Ascending aorta (tissue), 2 donors: ENCODE measurements around the gene SCIN. TPM values are rescaled to one million over a fixed set of nuclear protein-coding genes. Genes with fewer than 3 reads are reported as not detected.
"Not testable (repeated sequence)": the region's sequence is repeated elsewhere in the genome, so short reads cannot be mapped to it uniquely, and the experiment has no call there.

Source experiments
- DNase-seq, 2 donors: peaks; one replicate each; pipeline ENCODE4 v3.0.0-alpha.2; 2019; ENCODE audit warnings: low spot score in 2 of 2
- H3K27ac ChIP-seq, 2 donors: fragments of 200-600 bp; sonication (generic); one replicate each; pipeline ENCODE4 v1.5.1; 2016 to 2017; ENCODE audit warnings: mild to moderate bottlenecking in 1 of 2
- H3K27me3 ChIP-seq: fragments of 200-600 bp; sonication (generic); one replicate; pipeline ENCODE4 v1.5.1; 2017
- H3K36me3 ChIP-seq, 2 donors: fragments of 200-600 bp; sonication (generic); one replicate each; pipeline ENCODE4 v1.5.1; 2016
- H3K4me1 ChIP-seq, 2 donors: fragments of 200-600 bp; sonication (generic); one replicate each; pipeline ENCODE4 v1.5.1; 2016 to 2017; ENCODE audit warnings: mild to moderate bottlenecking in 1 of 2
- H3K4me3 ChIP-seq, 2 donors: fragments of 200-600 bp; sonication (generic); one replicate each; pipeline ENCODE4 v1.5.1; 2016 to 2017; ENCODE audit warnings: mild to moderate bottlenecking in 1 of 2
- H3K9me3 ChIP-seq, 2 donors: fragments of 200-600 bp; sonication (generic); one replicate each; pipeline ENCODE4 v1.5.1; 2016
- CTCF ChIP-seq, 3 experiments: fragments of 200-600 bp in 2 of 3; fragments of 450-650 bp in 1 of 3; sonication (generic) in 2 of 3; IDR thresholded peaks; one replicate each; pipeline ENCODE4 v1.5.1; 2016 to 2019; ENCODE audit warnings: antibody characterized with exemption in 3 of 3, mild to moderate bottlenecking in 1 of 3, moderate library complexity in 1 of 3
- intact Hi-C: fragments of 100-400 bp; cut with DNase I; formaldehyde crosslinking; loops from one replicate; pipeline ENCODE4 v1.15.1; 2023
- total RNA-seq: library from RNA; depleted of rRNA; stranded (reverse); fragments of >200 nt; gene quantifications from one replicate; pipeline ENCODE4 v1.1.0, GENCODE V29; 2016

SCIN gene
- not detected for total RNA-seq

DNA sequence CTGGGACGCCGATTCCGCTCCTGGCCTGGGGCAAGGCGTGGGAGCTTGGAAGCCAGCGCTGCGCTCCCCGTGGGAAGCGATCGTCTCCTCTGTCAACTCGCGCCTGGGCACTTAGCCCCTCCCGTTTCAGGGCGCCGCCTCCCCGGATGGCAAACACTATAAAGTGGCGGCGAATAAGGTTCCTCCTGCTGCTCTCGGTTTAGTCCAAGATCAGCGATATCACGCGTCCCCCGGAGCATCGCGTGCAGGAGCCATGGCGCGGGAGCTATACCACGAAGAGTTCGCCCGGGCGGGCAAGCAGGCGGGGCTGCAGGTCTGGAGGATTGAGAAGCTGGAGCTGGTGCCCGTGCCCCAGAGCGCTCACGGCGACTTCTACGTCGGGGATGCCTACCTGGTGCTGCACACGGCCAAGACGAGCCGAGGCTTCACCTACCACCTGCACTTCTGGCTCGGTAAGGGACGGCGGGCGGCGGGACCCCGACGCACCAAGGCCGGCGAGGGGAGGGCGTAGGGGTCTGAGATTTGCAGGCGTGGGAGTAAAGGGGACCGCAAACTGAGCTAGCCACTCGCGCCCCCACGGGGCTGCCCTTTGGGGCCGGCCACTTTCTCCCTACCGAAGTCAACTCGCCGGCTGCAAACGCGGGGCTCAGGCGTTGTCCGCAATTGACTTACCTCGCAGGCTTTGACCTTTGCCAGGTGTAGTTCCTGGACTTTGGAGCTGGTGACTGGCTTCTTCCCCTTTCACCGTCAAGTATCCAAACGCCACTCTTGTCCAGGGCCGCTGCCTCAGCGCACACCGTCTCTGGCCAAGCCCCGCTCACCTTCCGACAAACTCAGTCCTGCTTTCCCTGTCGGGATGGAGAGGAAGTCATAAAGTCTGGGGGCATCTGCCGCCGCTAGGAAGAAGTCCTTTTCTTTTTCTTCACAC lies at the start of gene SCIN:
SCIN (plus strand) TSS at position 187 of the 928 bp plus-strand sequence; CDS start at position 254, 67 bp downstream.
- Histone ChIP-seq H3K9me3 (no peaks in the 10 kb centered on the region), H3K4me1 (peaks cover 0 to 8% of the 10 kb centered on the region in 2 donors), H3K36me3 (no peaks in the 10 kb centered on the region), H3K4me3 (peak within 1 kb of the TSS; percentile 40 to 51), H3K27ac (no peak within 1 kb of the TSS), H3K27me3 (no peaks in the 10 kb centered on the region)
- DNase-seq, result no peak
- TF ChIP-seq CTCF (IDR thresholded peaks at IDR 0.05), result no peak
- intact Hi-C loops, result no loop called here

DNA sequence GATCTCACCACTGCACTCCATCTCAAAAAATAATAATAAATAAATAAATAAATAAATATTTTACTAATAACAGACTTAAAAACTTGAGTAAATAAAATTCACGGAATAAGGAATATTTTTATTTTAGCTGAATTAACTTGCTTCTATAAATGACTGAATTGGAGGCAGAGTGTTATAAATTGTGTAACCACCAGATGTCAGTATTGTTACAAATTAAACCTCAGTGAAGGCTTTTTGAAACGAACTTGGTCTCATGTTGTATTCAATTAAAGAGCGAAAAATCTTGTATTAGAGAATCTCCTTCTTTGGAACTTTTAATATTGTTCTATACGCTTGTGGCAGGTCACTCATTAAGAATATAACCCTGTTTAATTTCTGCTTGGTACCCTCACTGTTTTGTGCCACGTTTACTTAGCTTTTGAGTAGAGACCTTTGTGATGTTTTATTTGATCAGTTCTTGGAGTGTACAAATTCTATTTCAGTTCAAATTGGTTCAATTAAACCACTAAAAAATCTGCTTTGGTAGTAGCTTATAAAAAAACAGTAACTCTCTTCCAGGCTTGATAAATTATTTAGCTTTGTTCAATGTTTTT lies 45.6 kb upstream of the SCIN start:
- TF ChIP-seq CTCF (IDR thresholded peaks at IDR 0.05), result peak in 2 of 3 experiments; percentile 38 to 59
- no peaks in the 10 kb centered on the region for H3K27me3 ChIP-seq
- no peak overlapping the region for H3K4me3 ChIP-seq
- no peak overlapping the region for H3K27ac ChIP-seq
- H3K4me1 ChIP-seq, result no peaks in the 10 kb centered on the region
- H3K9me3 ChIP-seq, result no peaks in the 10 kb centered on the region
- intact Hi-C loops, result loop anchor here (2.0 kb wide), 1 partner anchor 738 kb away; no protein-coding TSS in a partner anchor
- H3K36me3 ChIP-seq, result no peaks in the 10 kb centered on the region
- DNase-seq, result no peak

DNA sequence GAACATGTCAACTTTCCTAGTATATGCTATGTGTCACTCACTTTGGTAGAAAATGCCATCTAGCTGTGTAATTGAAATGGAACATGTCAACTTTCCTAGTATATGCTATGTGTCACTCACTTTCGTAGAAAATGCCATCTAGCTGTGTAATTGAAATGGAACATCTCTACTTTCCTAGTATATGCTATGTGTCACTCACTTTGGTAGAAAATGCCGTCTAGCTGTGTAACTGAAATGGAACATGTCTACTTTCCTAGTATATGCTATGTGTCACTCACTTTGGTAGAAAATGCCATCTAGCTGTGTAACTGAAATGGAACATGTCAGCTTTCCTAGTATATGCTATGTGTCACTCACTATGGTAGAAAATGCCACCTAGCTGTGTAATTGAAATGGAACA lies 43.8 kb upstream of the SCIN start:
- H3K36me3 ChIP-seq, DNase-seq, H3K27ac ChIP-seq, intact Hi-C loops, H3K4me3 ChIP-seq, H3K4me1 ChIP-seq, H3K27me3 ChIP-seq, H3K9me3 ChIP-seq: not testable (repeated sequence)

GRCh38 chr7:12527670-12528069 lies 42.9 kb upstream of the SCIN start:
- intact Hi-C loops, result not testable (repeated sequence)

GRCh38 chr7:12529971-12530710 lies 40.4 kb upstream of the SCIN start:
- H3K27me3 ChIP-seq, result no peaks in the 10 kb centered on the region
- intact Hi-C loops, result no loop called here
- DNase-seq, result no peak
- H3K4me1 ChIP-seq, result no peaks in the 10 kb centered on the region
- H3K27ac ChIP-seq, result no peak overlapping the region
- no peaks in the 10 kb centered on the region for H3K36me3 ChIP-seq
- TF ChIP-seq CTCF (IDR thresholded peaks at IDR 0.05), result no peak
- no peak overlapping the region for H3K4me3 ChIP-seq
- H3K9me3 ChIP-seq, result no peaks in the 10 kb centered on the region

More at GRCh38 chr7:12527670-12528069, 42.9 kb upstream of the SCIN start:
- not testable (repeated sequence) for H3K27ac ChIP-seq, H3K9me3 ChIP-seq, H3K4me1 ChIP-seq, DNase-seq, H3K27me3 ChIP-seq, H3K36me3 ChIP-seq, H3K4me3 ChIP-seq

DNA sequence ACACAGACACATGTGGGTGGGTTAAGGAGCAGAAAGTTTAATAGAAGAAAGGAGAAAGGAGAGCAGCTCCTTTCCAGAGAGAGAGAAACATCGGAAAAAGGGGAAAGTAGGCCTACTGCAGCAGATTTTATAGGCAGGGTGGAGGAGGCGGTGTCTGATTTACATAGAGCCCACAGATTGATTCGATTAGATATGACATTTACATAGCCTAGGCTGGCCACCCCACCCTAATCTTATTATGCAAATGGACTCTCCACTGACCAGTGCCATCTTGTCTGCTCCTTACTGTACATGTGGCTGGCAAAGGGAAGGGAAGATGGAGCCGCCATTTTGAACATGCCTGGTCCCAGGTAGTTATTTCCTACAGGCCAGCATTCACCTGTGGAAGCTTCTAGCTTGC lies 38.7 kb upstream of the SCIN start:
- intact Hi-C loops, result no loop called here
- no peak for TF ChIP-seq CTCF (IDR thresholded peaks at IDR 0.05)
- no peaks in the 10 kb centered on the region for H3K27me3 ChIP-seq
- H3K4me1 ChIP-seq, result no peaks in the 10 kb centered on the region
- no peak overlapping the region for H3K4me3 ChIP-seq
- DNase-seq, result no peak
- no peaks in the 10 kb centered on the region for H3K9me3 ChIP-seq
- H3K36me3 ChIP-seq, result no peaks in the 10 kb centered on the region
- H3K27ac ChIP-seq, result no peak overlapping the region
